ENCODE data around the gene ANO3. TPM values are rescaled to one million over a fixed set of nuclear protein-coding genes. Genes with fewer than 3 reads are reported as not detected.

Gene ANO3
- total and polyA plus RNA-seq, 3 experiments from 2014 or later, result not detected

- ChIA-PET CTCF (no interaction called here), POLR2A (no interaction called here)
- H3K4me1 ChIP-seq (ENCODE audit: insufficient read depth, low read length), result no peaks in the 10 kb centered on the region
- H3K4me3 ChIP-seq (ENCODE audit: low read length), result no peak overlapping the region
- no peak overlapping the region for H3K27ac ChIP-seq (ENCODE audit: low read depth, low read length)
- no peak overlapping the region for H3K27ac Mint-ChIP-seq
- H3K36me3 Mint-ChIP-seq, result no peaks in the 10 kb centered on the region
- no peaks in the 10 kb centered on the region for H3K36me3 ChIP-seq (ENCODE audit: insufficient read depth, low read length)
- H3K27me3 Mint-ChIP-seq, result no peaks in the 10 kb centered on the region
- no peaks in the 10 kb centered on the region for H3K27me3 ChIP-seq (ENCODE audit: insufficient read depth, low read length, poor library complexity, severe bottlenecking)
- no peaks in the 10 kb centered on the region for H3K4me1 Mint-ChIP-seq
- H3K9me3 ChIP-seq (ENCODE audit: low read length), result no peaks in the 10 kb centered on the region
- H3K4me3 Mint-ChIP-seq, result no peak overlapping the region
- H3K9me3 Mint-ChIP-seq, result peaks cover 0 to 64% (median 3%) of the 10 kb centered on the region in 5 donors
- DNase-seq, result no peak
Measured at GRCh38 chr11:26551186-26551801, 219.4 kb downstream of the ANO3 start.

GRCh38 chr11:26553182-26553581 is 221.3 kb downstream of the ANO3 start:
- H3K27me3 ChIP-seq (ENCODE audit: insufficient read depth, low read length, poor library complexity, severe bottlenecking), result no peaks in the 10 kb centered on the region
- Mint-ChIP-seq H3K27me3 (no peaks in the 10 kb centered on the region), H3K4me1 (no peaks in the 10 kb centered on the region), H3K4me3 (no peak overlapping the region), H3K27ac (no peak overlapping the region), H3K36me3 (no peaks in the 10 kb centered on the region), H3K9me3 (peaks cover 0 to 57% (median 3%) of the 10 kb centered on the region in 5 donors)
- H3K27ac ChIP-seq (ENCODE audit: low read depth, low read length), result no peak overlapping the region
- no peaks in the 10 kb centered on the region for H3K36me3 ChIP-seq (ENCODE audit: insufficient read depth, low read length)
- CTCF ChIA-PET, result no interaction called here
- DNase-seq, result no peak
- POLR2A ChIA-PET, result no interaction called here
- no peaks in the 10 kb centered on the region for H3K4me1 ChIP-seq (ENCODE audit: insufficient read depth, low read length)
- no peaks in the 10 kb centered on the region for H3K9me3 ChIP-seq (ENCODE audit: low read length)
- no peak overlapping the region for H3K4me3 ChIP-seq (ENCODE audit: low read length)

DNA sequence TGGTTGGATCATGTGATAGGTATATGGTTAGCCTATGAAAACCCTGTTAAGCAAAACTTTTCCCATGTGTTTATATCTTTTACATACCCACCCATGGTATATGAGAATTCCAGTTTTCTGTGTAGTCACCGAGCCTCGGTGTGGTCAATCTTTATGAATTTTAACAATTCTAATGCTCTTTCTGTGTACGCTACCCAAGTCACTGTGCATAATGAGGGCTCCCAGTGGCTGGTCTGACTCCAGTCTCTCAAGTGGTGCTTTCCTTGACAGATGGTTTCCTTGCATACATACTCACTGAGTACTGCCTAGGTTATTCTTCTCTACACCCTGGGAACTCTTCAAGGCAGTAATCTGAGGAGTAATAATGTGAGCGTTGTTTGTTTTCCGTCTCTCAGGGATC is 222.5 kb downstream of the ANO3 start:
- Histone ChIP-seq H3K4me1 (ENCODE audit: insufficient read depth, low read length) (no peaks in the 10 kb centered on the region), H3K27me3 (ENCODE audit: insufficient read depth, low read length, poor library complexity, severe bottlenecking) (no peaks in the 10 kb centered on the region), H3K9me3 (ENCODE audit: low read length) (no peaks in the 10 kb centered on the region), H3K4me3 (ENCODE audit: low read length) (no peak overlapping the region), H3K36me3 (ENCODE audit: insufficient read depth, low read length) (no peaks in the 10 kb centered on the region), H3K27ac (ENCODE audit: low read depth, low read length) (no peak overlapping the region)
- Mint-ChIP-seq H3K4me3 (no peak overlapping the region), H3K27me3 (no peaks in the 10 kb centered on the region), H3K4me1 (no peaks in the 10 kb centered on the region), H3K36me3 (no peaks in the 10 kb centered on the region), H3K9me3 (peaks cover 0 to 48% (median 5%) of the 10 kb centered on the region in 5 donors), H3K27ac (no peak overlapping the region)
- DNase-seq, result no peak
- ChIA-PET CTCF (no interaction called here), POLR2A (no interaction called here)

GRCh38 chr11:26556582-26556981 is 224.7 kb downstream of the ANO3 start:
- Histone ChIP-seq H3K27ac (ENCODE audit: low read depth, low read length) (no peak overlapping the region), H3K4me3 (ENCODE audit: low read length) (no peak overlapping the region), H3K9me3 (ENCODE audit: low read length) (no peaks in the 10 kb centered on the region), H3K4me1 (ENCODE audit: insufficient read depth, low read length) (no peaks in the 10 kb centered on the region), H3K27me3 (ENCODE audit: insufficient read depth, low read length, poor library complexity, severe bottlenecking) (no peaks in the 10 kb centered on the region), H3K36me3 (ENCODE audit: insufficient read depth, low read length) (no peaks in the 10 kb centered on the region)
- Mint-ChIP-seq H3K9me3 (peaks cover 0 to 36% (median 5%) of the 10 kb centered on the region in 5 donors), H3K27me3 (no peaks in the 10 kb centered on the region), H3K27ac (no peak overlapping the region), H3K4me1 (no peaks in the 10 kb centered on the region), H3K36me3 (no peaks in the 10 kb centered on the region), H3K4me3 (no peak overlapping the region)
- ChIA-PET POLR2A (no interaction called here), CTCF (no interaction called here)
- DNase-seq, result no peak

DNA sequence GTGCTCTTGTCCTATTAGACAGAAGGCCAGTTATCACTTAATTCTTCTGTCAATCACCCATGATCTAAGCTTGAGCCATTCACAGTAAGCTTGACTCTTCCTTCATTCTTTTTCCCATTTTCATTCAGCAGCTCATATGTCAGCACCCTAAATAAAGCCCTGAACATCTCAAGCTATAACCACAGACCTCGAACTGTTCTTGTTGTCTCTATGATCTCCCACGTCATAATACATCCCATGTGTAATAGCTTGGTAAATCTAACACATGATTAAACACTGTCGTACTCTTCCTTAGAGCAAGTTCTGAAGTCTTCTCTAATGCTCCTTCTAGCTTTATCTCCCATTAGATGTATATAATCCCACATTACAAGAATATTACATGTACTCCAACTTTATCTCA is 225.7 kb downstream of the ANO3 start:
- H3K4me1 ChIP-seq (ENCODE audit: insufficient read depth, low read length), result no peaks in the 10 kb centered on the region
- H3K4me3 ChIP-seq (ENCODE audit: low read length), result no peak overlapping the region
- Mint-ChIP-seq H3K9me3 (peaks cover 0 to 31% (median 3%) of the 10 kb centered on the region in 5 donors), H3K4me1 (no peaks in the 10 kb centered on the region), H3K36me3 (no peaks in the 10 kb centered on the region), H3K4me3 (no peak overlapping the region), H3K27me3 (no peaks in the 10 kb centered on the region), H3K27ac (no peak overlapping the region)
- POLR2A ChIA-PET, result no interaction called here
- no peaks in the 10 kb centered on the region for H3K36me3 ChIP-seq (ENCODE audit: insufficient read depth, low read length)
- CTCF ChIA-PET, result no interaction called here
- no peak for DNase-seq
- H3K27ac ChIP-seq (ENCODE audit: low read depth, low read length), result no peak overlapping the region
- H3K9me3 ChIP-seq (ENCODE audit: low read length), result no peaks in the 10 kb centered on the region
- H3K27me3 ChIP-seq (ENCODE audit: insufficient read depth, low read length, poor library complexity, severe bottlenecking), result no peaks in the 10 kb centered on the region

DNA sequence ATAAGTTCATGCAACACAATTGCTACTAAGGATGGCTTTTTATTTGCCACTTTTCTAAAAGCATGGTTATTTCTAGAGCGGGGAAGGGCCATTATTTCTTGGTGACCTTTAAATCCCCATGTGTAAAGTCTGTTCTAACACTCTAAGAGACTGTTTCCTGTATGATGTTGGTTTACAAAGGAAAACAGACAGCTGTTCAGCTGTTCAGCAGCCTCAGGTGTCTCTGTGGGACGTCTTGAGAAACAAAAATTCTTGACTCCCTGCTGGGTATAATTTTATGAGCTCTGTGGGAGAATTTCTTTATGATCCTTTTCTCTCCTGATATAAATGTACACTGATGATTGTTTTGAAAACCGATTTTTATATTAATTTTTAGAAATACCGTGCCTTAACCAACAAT is 226.3 kb downstream of the ANO3 start:
- H3K4me3 Mint-ChIP-seq, result no peak overlapping the region
- no peaks in the 10 kb centered on the region for H3K27me3 Mint-ChIP-seq
- Histone ChIP-seq H3K36me3 (ENCODE audit: insufficient read depth, low read length) (no peaks in the 10 kb centered on the region), H3K27me3 (ENCODE audit: insufficient read depth, low read length, poor library complexity, severe bottlenecking) (no peaks in the 10 kb centered on the region), H3K9me3 (ENCODE audit: low read length) (no peaks in the 10 kb centered on the region), H3K27ac (ENCODE audit: low read depth, low read length) (no peak overlapping the region), H3K4me3 (ENCODE audit: low read length) (no peak overlapping the region), H3K4me1 (ENCODE audit: insufficient read depth, low read length) (no peaks in the 10 kb centered on the region)
- no peak for DNase-seq
- CTCF ChIA-PET, result no interaction called here
- H3K36me3 Mint-ChIP-seq, result no peaks in the 10 kb centered on the region
- POLR2A ChIA-PET, result no interaction called here
- H3K27ac Mint-ChIP-seq, result no peak overlapping the region
- no peaks in the 10 kb centered on the region for H3K4me1 Mint-ChIP-seq
- peaks cover 0 to 28% (median 2%) of the 10 kb centered on the region in 5 donors for H3K9me3 Mint-ChIP-seq

DNA sequence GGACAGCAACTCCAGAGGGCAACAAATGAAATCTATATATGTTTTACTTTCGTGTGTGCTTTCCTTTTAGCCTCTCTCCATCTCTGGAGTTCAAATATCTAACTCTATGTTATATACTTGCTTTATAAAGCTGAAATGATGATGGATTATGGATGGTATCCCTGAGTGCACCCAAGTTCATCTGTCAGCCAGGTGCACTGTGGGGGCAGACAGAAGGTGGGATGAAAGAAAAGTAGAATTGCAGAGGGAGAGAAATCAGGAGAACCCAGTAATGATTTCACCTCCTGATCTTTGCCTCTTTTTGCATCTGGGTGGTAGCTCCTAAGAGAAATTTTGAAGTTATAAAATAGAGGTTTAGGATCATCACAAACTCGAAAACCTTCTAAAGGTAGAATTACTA is 237.7 kb downstream of the ANO3 start:
- DNase-seq, result no peak
- Histone ChIP-seq H3K36me3 (ENCODE audit: insufficient read depth, low read length) (no peaks in the 10 kb centered on the region), H3K4me1 (ENCODE audit: insufficient read depth, low read length) (no peaks in the 10 kb centered on the region), H3K9me3 (ENCODE audit: low read length) (no peaks in the 10 kb centered on the region), H3K4me3 (ENCODE audit: low read length) (no peak overlapping the region), H3K27ac (ENCODE audit: low read depth, low read length) (no peak overlapping the region), H3K27me3 (ENCODE audit: insufficient read depth, low read length, poor library complexity, severe bottlenecking) (no peaks in the 10 kb centered on the region)
- Mint-ChIP-seq H3K4me3 (no peak overlapping the region), H3K36me3 (no peaks in the 10 kb centered on the region), H3K27me3 (no peaks in the 10 kb centered on the region), H3K9me3 (peaks cover 0 to 17% (median 10%) of the 10 kb centered on the region in 5 donors), H3K4me1 (no peaks in the 10 kb centered on the region), H3K27ac (no peak overlapping the region)
- CTCF ChIA-PET, result no interaction called here
- POLR2A ChIA-PET, result no interaction called here

- no peaks in the 10 kb centered on the region for H3K36me3 Mint-ChIP-seq
- no peaks in the 10 kb centered on the region for H3K36me3 ChIP-seq (ENCODE audit: insufficient read depth, low read length)
- H3K27me3 Mint-ChIP-seq, result no peaks in the 10 kb centered on the region
- no peaks in the 10 kb centered on the region for H3K4me1 Mint-ChIP-seq
- H3K9me3 ChIP-seq (ENCODE audit: low read length), result no peaks in the 10 kb centered on the region
- peaks cover 0 to 21% (median 8%) of the 10 kb centered on the region in 5 donors for H3K9me3 Mint-ChIP-seq
- no peak for DNase-seq
- H3K4me1 ChIP-seq (ENCODE audit: insufficient read depth, low read length), result no peaks in the 10 kb centered on the region
- no peak within 1 kb of the TSS for H3K27ac ChIP-seq (ENCODE audit: low read depth, low read length)
- no peak within 1 kb of the TSS for H3K27ac Mint-ChIP-seq
- POLR2A ChIA-PET, result no interaction called here
- no peak within 1 kb of the TSS for H3K4me3 ChIP-seq (ENCODE audit: low read length)
- peak within 1 kb of the TSS in 1 of 7 donors; percentile 40 for H3K4me3 Mint-ChIP-seq
- CTCF ChIA-PET, result no interaction called here
- H3K27me3 ChIP-seq (ENCODE audit: insufficient read depth, low read length, poor library complexity, severe bottlenecking), result no peaks in the 10 kb centered on the region
Measured at GRCh38 chr11:26571861-26572654, 240.1 kb downstream of the ANO3 start, which contains the start of gene MUC15. Gene MUC15 (minus strand): TSS chr11:26572263. CDS start chr11:26567094, 5,169 bp downstream.
